Measurements from ENCODE around the gene CCDC150.

DNA sequence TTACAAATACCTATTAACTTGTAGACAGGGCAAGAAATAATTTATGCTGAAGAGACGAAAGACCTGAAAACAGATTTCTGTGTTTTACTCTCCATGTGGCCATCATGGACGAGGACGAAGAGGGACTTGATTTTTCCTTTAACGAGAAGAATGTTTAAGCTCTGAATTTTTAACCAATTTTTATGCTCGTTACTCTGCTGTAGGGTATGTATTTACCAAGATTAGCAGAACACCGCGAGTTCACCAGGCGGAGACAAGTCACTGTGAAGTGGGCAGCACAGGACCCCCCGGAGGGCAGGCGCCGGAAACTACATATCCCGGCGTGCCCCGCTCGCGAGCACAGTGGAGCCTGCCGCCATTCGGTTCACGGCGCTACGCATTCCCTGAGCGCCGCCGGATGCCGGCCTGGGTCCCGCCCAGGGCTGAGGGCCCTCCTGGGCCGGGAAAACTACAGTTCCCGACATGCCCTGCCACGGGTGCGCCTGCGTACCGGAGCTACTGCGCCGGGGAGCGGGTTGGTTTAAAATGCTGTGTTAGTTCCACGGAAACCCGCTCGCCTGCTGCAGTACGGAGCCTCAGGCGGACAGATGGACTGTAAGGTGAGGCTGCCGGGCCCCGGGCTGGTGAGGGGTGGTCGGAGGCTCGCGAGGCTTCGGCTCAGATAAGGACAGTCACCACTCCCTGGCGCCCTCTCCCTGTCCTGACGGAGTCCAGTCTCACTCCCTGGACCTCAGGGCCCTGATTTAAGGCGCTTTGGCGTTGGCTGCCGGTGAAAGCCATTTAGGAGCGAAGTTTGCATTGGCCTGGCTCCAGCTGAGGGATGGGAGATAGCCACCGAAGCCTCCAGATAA, at the start of gene CCDC150:
- no peak for TF ChIP-seq TAF1 (IDR thresholded peaks at IDR 0.05; ENCODE audit: low read depth, low read length)
- TF ChIP-seq POLR2A (IDR thresholded peaks at IDR 0.05; ENCODE audit: low read depth, low read length), result peak; percentile 58
- no peak for TF ChIP-seq POLR2AphosphoS5 (IDR thresholded peaks at IDR 0.05; ENCODE audit: low read depth, low read length)
- TF ChIP-seq SPI1 (IDR thresholded peaks at IDR 0.05; ENCODE audit: low read depth, low read length), result no peak
- TF ChIP-seq POU2F2 (IDR thresholded peaks at IDR 0.05; ENCODE audit: low read depth, low read length), result no peak
- peak; percentile 69 for TF ChIP-seq PAX5 (IDR thresholded peaks at IDR 0.05; ENCODE audit: insufficient read depth, low read length, severe bottlenecking)
